Colonic mucosa (tissue), 4 donors: ENCODE measurements around the gene ADGRV1. TPM values are rescaled to one million over a fixed set of nuclear protein-coding genes. Genes with fewer than 3 reads are reported as not detected.

Experiments
- DNase-seq: peaks from one replicate; pipeline ENCODE4 v3.0.0-alpha.2; 2020
- H3K27ac ChIP-seq: fragments of 200-600 bp; one replicate; pipeline ENCODE4 v1.8.0; 2021
- H3K27me3 ChIP-seq: fragments of 200-600 bp; one replicate; pipeline ENCODE4 v1.8.0; 2021
- H3K36me3 ChIP-seq: fragments of 200-600 bp; one replicate; pipeline ENCODE4 v1.8.0; 2021
- H3K4me1 ChIP-seq: fragments of 200-600 bp; one replicate; pipeline ENCODE4 v1.8.0; 2021; ENCODE audit warnings: mild to moderate bottlenecking
- H3K4me3 ChIP-seq: fragments of 200-600 bp; one replicate; pipeline ENCODE4 v1.8.0; 2021
- H3K9ac ChIP-seq, 2 donors: one replicate each; pipeline ENCODE4 v1.7.0; 2013; ENCODE audit warnings: control low read depth in 2 of 2, low read depth in 2 of 2, low read length in 2 of 2
- H3K9me3 ChIP-seq: fragments of 200-600 bp; one replicate; pipeline ENCODE4 v1.8.0; 2021
- intact Hi-C: fragments of 100-400 bp; cut with DNase I; formaldehyde crosslinking; loops from one replicate; pipeline ENCODE4 v1.14.1; 2022
- total RNA-seq, 2 donors: library from RNA; stranded (reverse); fragmentation: NEBNext Ultra II Directional in 1 of 2; extraction: Animal tissue kit (Norgen Biotek cat#: 25700) in 1 of 2; gene quantifications; one replicate each; pipeline ENCODE4 v1.2.1, GENCODE V29; 2021
- TF ChIP-seq, protein P1 (sequence below): fragments of 200-600 bp; IDR thresholded peaks from one replicate; pipeline ENCODE4 v1.8.0; 2022; ENCODE audit warnings: antibody characterized with exemption, mild to moderate bottlenecking
- donor health status: healthy.
- donor health status: DM: no; HTN: no; CAD: no.
- donor health status: DM: no; HTN: no; CAD: no.

The ADGRV1 gene
- total RNA-seq, 2 donors from 2014 or later: 5.1 to 12.9 TPM

DNA sequence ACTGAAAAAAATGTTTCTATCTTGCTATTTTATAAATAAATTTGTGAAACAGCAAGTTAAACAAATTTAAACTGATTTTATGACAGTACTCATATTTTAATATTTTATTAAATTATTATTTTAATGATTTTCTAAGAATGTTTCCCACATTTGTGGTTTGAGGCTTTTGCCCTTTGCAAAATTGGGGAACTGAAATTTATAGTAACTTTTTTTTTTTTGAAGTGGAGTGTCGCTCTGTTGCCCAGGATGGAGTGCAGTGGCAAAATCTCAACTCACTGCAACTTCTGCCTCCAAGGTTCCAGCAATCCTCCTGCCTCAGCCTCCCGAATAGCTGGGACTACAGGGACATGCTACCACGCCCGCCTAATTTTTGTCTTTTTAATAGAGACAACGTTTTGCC lies 7.2 kb upstream of the ADGRV1 start:
- H3K36me3 ChIP-seq: no peaks in the 10 kb centered on the region
- no peak overlapping the region for H3K4me3 ChIP-seq
- H3K9ac ChIP-seq: no peak overlapping the region
- H3K9me3 ChIP-seq: no peaks in the 10 kb centered on the region
- H3K27me3 ChIP-seq: no peaks in the 10 kb centered on the region
- H3K4me1 ChIP-seq: no peaks in the 10 kb centered on the region
- no peak for DNase-seq
- intact Hi-C loops: no loop called here
- TF ChIP-seq, protein P1, sequence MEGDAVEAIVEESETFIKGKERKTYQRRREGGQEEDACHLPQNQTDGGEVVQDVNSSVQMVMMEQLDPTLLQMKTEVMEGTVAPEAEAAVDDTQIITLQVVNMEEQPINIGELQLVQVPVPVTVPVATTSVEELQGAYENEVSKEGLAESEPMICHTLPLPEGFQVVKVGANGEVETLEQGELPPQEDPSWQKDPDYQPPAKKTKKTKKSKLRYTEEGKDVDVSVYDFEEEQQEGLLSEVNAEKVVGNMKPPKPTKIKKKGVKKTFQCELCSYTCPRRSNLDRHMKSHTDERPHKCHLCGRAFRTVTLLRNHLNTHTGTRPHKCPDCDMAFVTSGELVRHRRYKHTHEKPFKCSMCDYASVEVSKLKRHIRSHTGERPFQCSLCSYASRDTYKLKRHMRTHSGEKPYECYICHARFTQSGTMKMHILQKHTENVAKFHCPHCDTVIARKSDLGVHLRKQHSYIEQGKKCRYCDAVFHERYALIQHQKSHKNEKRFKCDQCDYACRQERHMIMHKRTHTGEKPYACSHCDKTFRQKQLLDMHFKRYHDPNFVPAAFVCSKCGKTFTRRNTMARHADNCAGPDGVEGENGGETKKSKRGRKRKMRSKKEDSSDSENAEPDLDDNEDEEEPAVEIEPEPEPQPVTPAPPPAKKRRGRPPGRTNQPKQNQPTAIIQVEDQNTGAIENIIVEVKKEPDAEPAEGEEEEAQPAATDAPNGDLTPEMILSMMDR: no peak
- no peak overlapping the region for H3K27ac ChIP-seq

DNA sequence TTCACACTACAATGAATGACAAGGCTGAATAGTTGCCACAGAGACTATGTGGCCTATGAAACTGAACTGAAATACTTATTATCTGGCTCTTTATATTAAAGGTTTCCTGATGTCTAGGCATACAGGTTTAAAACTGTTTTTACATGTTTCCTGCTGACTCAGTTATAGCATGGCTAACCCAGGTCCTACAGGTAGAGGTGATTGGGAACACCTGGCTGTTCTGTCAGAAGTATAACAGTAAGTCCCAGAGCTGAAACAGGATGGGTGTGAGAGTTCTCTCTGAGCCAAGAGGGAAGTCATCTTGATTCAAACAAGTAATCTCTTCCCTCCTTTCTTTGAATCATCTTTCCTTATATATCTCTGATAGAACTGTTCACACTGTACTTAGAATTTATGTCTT lies 4.9 kb upstream of the ADGRV1 start:
- TF ChIP-seq, protein P1: no peak
- no peak for DNase-seq
- no peak overlapping the region for H3K27ac ChIP-seq
- H3K9me3 ChIP-seq: no peaks in the 10 kb centered on the region
- H3K27me3 ChIP-seq: no peaks in the 10 kb centered on the region
- H3K4me1 ChIP-seq: no peaks in the 10 kb centered on the region
- H3K9ac ChIP-seq: no peak overlapping the region
- no peak overlapping the region for H3K4me3 ChIP-seq
- no peaks in the 10 kb centered on the region for H3K36me3 ChIP-seq
- intact Hi-C loops: no loop called here

DNA sequence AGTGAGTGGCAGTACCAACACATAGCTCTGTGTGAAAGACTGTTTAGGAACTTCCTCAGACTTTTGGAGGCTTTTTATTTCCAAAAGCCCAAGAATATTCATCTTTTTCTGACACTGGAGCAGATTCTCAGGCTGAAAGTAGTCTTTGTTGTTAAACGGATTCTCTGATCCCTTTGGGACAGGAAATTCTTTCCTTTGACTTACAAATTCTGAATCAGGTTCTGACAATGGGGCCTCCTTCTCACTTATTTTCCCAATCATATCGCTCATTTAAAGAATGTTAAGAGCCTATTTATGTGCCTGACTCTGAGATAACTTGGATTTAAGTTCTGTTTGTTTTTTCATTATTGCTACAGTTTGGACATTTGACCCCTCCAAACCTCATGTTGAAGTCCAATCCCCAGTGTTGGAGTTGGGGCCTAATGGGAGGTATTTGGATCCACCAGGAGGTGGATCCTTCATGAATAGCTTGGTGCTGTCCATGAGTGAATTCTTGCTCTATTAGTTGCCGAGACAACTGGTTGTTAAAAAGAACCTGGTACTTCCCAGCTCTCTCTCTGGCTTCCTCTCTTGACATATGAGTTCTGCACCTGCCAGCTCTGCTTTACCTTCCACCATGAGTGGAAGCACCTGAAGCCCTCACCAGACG lies 4.1 kb upstream of the ADGRV1 start:
- TF ChIP-seq, protein P1: no peak
- no peak for DNase-seq
- intact Hi-C loops: no loop called here

DNA sequence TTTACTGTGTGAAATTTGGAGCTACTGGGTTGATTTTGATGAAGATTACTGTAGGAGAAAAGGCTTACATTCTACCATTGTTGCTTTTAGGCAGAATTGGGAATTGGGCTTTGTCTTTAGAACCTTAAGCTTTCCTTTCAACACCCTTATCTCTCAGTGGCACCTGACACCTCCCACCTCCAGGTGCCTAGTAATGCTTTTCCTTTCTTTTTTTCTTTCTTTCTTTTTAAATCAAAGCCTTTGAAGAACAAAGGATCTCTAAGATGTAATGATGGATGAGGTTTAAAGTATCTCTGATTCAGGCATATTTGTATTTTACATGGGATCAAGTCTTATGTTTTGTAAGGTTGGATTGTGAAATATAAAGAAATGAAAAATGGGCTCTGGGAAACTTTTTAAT lies 2.9 kb upstream of the ADGRV1 start:
- no peak overlapping the region for H3K27ac ChIP-seq
- no peak overlapping the region for H3K4me3 ChIP-seq
- TF ChIP-seq, protein P1: no peak
- no peak overlapping the region for H3K9ac ChIP-seq
- no peak for DNase-seq
- H3K4me1 ChIP-seq: no peaks in the 10 kb centered on the region
- no peaks in the 10 kb centered on the region for H3K9me3 ChIP-seq
- intact Hi-C loops: no loop called here
- H3K27me3 ChIP-seq: no peaks in the 10 kb centered on the region
- H3K36me3 ChIP-seq: no peaks in the 10 kb centered on the region

More for the DNA sequence above, 4.1 kb upstream of the ADGRV1 start:
- H3K9me3 ChIP-seq: no peaks in the 10 kb centered on the region
- no peak overlapping the region for H3K9ac ChIP-seq
- no peak overlapping the region for H3K4me3 ChIP-seq
- no peak overlapping the region for H3K27ac ChIP-seq
- no peaks in the 10 kb centered on the region for H3K27me3 ChIP-seq
- H3K4me1 ChIP-seq: no peaks in the 10 kb centered on the region
- no peaks in the 10 kb centered on the region for H3K36me3 ChIP-seq

DNA sequence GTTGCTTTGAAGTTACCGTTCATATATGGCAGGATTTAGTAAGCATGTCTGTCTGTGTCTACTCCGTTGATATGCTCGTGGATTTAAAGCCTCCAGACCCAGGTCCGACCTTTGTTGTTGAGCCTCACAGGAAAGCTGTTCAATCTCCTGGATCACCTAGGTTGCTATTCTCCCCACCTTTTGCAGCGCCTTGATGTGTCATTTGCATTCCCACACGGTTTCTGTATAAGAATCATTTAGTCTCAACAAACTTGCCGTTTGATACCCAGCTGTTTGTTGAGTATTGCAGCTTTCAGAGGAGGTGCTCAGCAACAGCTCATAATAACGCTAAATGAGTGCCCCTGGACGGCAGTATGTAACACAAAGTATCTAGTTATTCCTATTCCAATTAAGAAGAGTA lies 1.2 kb upstream of the ADGRV1 start:
- Histone ChIP-seq H3K9ac (no peak overlapping the region), H3K4me3 (no peak overlapping the region), H3K9me3 (no peaks in the 10 kb centered on the region), H3K27me3 (no peaks in the 10 kb centered on the region), H3K4me1 (no peaks in the 10 kb centered on the region), H3K36me3 (no peaks in the 10 kb centered on the region), H3K27ac (no peak overlapping the region)
- no peak for DNase-seq
- TF ChIP-seq, protein P1: no peak
- intact Hi-C loops: no loop called here
